Retina (tissue), 1 donor: ENCODE data around the gene SDHD.
"Not testable (repeated sequence)": the region's sequence is repeated elsewhere in the genome, so short reads cannot be mapped to it uniquely, and the experiment has no call there.

Source experiments
- DNase-seq: peaks from one replicate; pipeline ENCODE4 v3.0.0-alpha.2; 2016

SDHD gene

GRCh38 chr11:112086422-112087191, at the start of gene SDHD, which contains the start of gene TIMM8B:
Gene SDHD (plus strand): TSS chr11:112086873. CDS start chr11:112086908, 35 bp downstream.
Gene TIMM8B (minus strand): TSS chr11:112086756. CDS start chr11:112086723, 33 bp downstream.
- DNase-seq, result peak; percentile 96

- no peak for DNase-seq
These were observed 49.1 kb upstream of the SDHD start for GRCh38 chr11:112037527-112037926.

- DNase-seq, result no peak
These were observed 44.3 kb upstream of the SDHD start for GRCh38 chr11:112042161-112042960.

- DNase-seq, result no peak
These were observed 43.7 kb upstream of the SDHD start for GRCh38 chr11:112042961-112043304.

DNA sequence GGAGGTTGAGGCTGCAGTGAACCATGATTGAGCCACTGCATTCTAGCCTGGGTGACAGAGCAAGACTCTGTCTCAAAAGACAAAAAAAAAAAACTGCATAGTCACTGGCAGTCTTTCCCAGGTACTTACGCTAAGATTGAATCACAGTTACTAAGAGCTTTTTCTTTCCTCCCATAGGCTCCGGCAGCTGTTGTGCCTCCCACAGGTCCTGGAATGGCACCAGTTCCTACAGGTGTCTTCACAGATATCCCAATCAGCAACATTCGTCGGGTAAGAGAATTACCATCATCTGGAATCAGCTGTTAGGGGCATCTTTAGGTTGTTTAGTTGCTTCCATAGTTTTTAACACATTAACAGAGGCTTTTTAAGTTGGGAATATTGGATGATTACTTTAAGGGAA, 41.7 kb upstream of the SDHD start:
- no peak for DNase-seq

DNA sequence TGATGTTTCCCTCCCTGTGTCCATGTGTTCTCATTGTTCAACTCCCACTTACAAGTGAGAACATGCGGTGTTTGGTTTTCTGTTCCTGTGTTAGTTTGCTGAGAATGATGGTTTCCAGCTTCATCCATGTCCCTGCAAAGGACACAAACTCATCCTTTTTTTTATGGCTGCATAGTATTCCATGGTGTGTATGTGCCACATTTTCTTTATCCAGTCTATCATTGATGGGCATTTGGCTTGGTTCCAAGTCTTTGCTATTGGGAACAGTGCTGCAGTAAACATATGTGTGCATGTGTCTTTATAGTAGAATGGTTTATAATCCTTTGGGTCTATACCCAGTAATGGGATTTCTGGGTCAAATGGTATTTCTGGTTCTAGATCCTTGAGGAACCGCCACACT, 40.0 kb upstream of the SDHD start:
- not testable (repeated sequence) for DNase-seq

DNA sequence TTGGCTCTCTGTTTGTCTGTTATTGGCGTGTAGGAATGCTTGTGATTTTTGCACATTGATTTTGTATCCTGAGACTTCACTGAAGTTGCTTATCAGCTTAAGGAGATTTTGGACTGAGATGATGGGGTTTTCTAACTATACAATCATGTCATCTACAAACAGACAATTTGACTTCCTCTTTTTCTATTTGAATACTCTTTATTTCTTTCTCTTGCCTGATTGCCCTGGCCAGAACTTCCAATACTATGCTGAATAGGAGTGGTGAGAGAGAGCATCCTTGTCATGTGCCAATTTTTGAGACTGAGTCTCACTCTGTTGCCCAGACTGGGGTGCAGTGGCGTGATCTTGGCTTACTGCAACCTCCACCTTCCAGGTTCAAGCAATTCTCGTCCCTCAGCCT, 38.4 kb upstream of the SDHD start:
- not testable (repeated sequence) for DNase-seq

DNA sequence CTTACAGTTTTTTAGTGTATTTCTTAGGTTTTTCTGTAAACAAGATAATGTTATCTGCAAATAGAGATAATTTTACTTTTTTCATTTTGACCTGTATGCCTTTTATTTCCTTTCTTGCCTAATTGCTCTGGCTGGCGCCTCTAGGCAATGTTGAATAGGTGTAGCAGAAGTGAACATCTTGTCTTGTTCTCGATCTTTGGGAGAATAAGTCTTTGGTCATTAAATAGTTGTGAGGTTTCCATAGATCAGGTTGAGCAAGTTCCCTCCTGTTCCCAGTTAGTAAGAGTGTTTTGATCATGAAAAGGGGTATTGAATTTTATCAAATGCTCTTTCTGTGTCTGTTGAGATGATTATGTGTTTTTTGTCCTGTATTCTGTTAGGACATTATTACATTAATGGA, 36.9 kb upstream of the SDHD start:
- no peak for DNase-seq

- DNase-seq, result no peak
These were observed 36.0 kb upstream of the SDHD start for GRCh38 chr11:112050721-112051120.

DNA sequence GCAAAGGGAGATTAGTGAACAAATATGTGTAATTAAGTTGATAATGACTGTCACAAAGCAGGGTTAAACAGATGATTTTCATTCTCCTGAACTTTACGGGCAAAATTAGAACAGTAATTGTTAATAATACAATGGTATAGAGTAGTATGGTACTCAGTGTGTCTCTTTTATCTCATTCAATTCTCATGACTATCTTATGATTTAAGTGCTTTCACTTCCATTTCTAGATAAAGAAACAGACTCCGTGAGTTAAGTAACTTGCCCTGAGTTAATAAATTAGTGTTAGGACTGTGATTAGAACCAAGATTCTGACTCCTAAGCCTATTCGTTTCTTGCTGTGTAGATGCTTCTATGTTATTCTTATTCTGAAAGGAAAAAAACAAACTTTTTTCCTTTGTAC, 34.9 kb upstream of the SDHD start:
- DNase-seq, result no peak

DNA sequence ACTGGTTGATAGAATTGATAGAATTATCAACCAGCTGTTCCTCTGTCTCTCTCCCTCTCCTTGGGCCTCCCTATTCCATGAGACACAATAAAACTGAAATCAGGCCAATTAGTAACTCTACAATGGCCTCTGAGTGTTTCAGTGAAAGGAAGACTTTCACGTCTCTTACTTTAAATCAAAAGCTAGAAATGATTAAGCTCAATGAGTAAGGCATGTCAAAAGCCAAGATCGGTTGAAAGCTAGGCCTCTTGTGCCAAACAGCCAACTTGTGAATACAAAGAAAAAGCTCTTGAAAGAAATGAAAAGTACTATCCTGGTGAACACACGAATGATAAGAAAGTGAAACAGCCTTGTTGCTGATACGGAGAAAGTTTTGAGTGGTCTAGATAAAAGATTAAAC, 29.5 kb upstream of the SDHD start:
- DNase-seq, result no peak

DNA sequence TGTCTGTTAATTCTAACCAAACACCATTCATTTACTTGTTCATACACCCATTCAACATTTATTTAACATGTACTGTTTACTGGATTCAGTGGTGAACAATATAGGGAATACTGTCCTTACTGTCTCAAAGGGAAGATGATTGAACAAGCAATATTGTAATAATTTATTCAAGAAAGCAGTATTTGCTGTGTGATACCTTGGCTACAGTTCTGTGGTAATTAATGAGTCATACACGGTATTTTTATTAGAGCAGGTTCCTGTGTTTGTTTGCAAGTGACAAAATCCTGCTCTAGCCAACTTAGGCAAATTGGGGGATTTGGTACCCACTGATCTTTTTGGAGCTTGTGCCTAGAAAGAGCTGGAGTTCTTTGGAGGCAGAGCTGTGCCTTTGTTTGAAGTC, 28.6 kb upstream of the SDHD start:
- DNase-seq, result no peak

DNA sequence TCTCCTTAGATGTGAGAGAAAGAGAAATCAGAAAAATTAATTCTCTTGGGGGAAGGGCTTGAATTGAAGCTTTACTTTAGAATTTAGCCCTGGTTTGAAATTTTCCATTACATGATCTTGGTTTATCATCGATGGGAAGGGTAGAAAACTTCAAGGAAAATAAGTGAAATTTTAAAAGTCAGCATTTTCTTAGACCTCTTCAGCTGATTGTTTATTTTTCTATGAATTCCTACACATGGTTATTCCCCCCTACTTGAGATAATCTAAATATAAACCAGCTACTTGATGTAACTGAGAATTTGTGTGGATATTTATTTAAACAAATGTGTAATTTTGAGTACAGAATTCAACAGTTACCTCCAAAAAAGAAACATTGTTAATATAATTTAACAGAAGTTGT, 23.8 kb upstream of the SDHD start:
- no peak for DNase-seq

GRCh38 chr11:112073941-112074811, 12.5 kb upstream of the SDHD start, which contains the start of the genes NKAPD1 and PIH1D2:
Gene NKAPD1 (plus strand): TSS chr11:112074299. CDS start chr11:112075575, 1,276 bp downstream.
Gene PIH1D2 (minus strand): TSS chr11:112074017. CDS start chr11:112073174, 843 bp downstream.
- peak; percentile 97 for DNase-seq

DNA sequence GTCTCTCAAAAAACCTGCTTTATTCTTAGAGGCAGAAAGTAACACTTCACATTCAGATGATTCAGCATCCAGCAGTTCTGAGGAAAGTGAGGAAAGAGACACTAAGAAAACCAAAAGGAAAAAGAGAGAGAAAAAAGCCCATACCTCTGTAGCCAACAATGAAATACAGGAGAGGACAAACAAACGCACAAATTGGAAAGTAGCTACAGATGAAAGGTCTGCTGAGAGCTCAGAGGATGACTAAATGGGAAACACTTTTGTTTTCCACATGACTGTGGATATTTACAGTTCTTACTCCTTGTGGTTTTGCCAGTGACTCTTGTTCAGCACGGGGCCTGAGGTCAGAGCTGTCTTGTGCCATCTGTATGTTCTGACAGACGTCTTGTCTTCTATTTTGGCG, 3.9 kb upstream of the SDHD start:
- DNase-seq, result no peak

- no peak for DNase-seq
These were observed 751 bp upstream of the SDHD start for GRCh38 chr11:112085822-112086421.

- no peak for DNase-seq
These were observed 539 bp downstream of the SDHD start for GRCh38 chr11:112087212-112087611.

DNA sequence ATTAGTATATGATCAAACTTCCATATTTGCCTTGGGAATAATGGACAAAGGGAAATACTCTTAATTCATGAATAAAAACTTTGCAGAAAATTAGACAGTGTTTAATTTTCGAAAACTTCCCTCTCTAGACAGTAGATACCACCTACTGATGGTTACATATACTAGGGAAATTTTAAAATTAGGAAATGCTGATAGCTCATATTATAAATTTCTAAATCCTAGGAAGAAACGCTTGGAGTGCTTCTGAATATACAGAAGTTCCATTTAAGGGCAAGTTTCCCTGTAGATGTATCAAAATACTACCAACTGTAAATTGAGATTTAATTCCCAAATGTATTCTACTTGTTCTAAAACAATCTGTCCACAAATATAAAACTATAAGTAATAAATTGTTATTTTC, 8.6 kb downstream of the SDHD start:
- not testable (repeated sequence) for DNase-seq

DNA sequence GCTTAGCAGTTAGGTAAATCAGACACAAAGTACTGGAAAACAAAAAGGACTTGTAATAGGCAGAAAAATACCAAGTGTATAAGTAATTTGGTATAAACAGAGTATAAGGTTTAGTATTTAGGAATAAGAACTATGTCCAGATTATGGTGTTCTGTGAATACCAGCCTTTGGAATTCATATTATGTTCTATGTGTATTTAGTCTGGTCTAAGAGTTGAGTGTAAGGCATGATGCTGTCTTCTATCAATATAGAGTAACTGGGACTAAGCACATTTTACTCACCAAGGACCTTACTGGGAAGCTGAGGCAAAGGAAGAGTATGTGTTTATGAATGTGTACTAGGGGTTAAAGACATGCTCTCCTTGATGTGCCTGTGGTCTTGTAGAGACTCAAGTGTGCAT, 9.5 kb downstream of the SDHD start:
- DNase-seq, result no peak

DNA sequence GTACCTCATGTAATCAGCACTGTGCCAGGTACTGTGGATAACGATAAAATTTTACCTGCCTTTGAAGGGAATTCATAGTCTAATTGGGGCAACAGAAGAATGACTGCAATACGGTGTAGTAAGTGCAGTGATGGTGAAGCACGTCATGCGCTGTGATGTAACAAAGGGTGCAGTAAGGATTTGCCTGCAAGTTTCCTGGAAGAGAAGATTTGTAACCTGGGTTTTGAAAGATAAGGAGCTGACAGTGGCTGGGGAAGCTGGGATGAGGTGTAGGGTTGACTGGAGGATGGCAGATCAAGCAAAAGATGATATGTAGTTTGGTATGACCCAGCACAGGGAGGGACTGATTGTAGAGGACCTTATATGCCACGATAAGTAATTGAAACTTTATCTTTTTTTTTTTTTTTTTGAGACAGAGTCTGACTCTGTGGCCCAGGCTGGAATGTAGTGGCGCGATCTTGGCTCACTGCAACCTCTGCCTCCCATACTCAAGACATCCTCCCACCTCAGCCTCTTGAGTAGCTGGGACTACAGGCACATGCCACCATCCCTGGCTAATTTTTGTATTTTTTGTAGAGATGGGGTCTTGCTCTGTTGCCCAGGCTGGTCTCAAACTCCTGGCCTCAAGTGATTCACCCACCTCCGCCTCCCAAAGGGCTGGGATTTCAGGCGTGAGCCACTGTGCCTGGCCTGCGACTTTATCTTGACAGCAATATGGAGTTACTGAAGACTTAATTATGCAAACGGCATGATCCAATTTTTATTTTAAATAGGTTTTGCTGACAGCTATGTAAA, 11.3 kb downstream of the SDHD start:
- no peak for DNase-seq

DNA sequence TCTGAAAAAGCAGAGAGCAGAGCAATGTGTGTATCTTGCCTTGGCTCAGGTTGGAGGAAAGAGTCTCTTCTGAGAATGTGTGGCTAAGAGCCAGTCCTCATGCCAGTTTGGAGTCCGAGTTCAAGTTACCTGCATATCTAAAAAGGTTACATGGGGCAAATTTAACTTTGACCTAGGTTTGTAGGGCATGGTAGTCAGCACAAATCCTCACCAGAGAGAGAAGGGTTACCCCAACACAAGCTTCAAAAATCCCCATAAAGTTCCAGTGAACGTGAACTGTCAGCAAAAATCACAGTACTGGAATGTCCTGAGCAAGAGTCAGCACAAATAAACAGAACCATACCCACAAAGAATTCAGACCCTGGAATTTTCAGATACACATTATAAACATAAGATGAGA, 13.8 kb downstream of the SDHD start:
- no peak for DNase-seq

DNA sequence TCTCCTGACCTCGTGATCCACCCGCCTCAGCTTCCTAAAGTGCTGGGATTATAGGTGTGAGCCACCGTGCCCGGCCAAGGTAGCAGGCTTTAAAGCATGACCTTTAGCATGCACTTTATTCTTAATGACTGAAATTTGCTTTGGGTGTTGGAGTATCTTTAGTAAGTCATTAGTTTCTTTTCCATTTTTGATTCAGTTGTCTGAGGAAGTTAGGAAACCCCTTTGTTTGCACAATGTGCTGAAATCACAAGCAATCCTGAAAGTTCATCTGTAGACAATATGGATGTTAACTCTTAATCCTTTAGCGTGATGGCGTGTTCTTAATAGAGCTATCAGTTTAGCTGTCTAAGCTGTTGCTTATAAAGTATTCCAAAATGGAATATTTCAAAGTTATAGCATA, 16.8 kb downstream of the SDHD start:
- no peak for DNase-seq
